ENCODE data around the gene CEP20. TPM values are rescaled to one million over a fixed set of nuclear protein-coding genes. Genes with fewer than 3 reads are reported as not detected.
"Not testable (repeated sequence)": the region's sequence is repeated elsewhere in the genome, so short reads cannot be mapped to it uniquely, and the experiment has no call there.

Gene CEP20
- polyA plus RNA-seq, 5 donors = 32.7 to 46.3 (median 41.4) TPM

DNA sequence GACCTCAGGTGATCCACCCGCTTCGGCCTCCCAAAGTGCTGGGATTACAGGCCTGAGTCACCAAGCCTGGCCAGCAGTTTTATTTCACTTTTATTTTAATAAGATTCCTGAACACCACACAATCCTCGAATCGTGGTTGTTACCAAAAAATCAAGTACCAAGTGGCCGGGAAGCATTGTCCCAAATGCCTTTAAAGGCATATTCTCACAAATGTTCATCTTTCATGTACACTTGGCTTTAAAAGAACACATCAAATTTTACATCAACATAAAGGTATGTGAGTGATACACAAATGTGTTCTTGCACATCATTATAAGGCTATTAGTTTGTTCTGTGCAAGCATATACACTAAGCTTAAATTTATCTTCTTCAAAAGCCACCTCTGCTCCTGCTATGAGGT lies 23.5 kb downstream of the CEP20 start:
- no peak for DNase-seq

DNA sequence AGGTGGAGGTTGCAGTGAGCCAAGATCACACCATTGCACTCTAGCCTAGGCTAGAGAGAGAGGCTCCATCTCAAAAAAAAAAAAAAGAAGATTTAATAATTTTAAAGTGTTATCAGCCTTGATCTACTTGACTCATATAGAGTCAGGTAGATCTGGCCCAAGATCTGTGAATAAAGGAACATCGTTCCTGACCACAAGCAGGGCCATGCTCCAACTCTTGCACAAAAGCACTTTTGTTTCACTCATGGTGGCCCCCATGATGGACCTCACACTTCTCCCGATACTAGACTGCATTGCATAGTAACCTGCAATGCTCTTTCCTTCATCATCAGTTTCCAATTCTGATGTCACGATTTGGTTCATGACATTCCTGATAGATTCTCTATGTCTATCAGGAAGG lies 26.4 kb downstream of the CEP20 start:
- no peak for DNase-seq

GRCh38 chr16:15858921-15859668 lies 29.3 kb downstream of the CEP20 start:
- DNase-seq = no peak

DNA sequence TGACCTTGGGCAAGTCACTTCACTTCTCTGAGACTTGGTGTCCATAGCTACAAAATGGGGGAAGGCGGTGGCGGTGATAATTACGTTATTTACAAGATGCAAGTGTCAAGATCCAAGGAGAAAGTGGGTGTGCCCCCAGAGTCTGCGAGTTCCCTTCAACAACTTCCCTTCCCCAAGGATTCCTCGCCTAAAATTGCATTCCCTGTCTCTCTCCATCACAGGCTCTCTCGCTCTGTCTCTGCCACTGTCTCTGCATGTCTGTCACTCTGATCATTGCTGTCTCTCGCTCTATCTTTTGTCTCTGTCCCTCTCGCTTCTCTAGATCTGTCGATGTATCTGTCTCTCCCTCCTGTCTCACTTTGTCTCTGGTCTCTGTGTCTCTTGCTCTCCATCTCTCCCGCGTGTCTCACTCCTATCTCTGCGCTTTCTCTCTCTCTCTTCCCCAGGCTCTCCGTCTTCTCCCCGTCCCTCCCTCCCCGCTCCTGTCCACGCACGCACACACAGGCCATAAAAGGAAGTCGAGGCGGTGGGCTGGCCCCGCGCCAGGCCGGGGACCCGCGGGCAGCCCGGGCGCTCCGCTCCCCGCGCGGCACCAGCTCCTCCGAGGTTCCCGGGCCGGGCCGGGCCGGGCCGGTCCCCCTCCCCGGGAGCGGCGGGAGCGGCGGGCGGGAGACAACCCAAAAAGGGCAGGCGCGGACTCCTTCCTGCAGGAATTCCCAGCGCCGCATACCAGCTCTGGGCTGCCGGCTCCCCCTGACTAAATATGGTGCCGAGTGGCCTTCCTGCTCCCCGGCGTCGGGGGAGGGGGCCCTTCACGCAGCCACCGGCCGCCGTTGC lies 30.5 kb downstream of the CEP20 start:
- peak in 1 of 2 donors; percentile 29 for DNase-seq

- no peak for DNase-seq
Observed at GRCh38 chr16:15856901-15857698, 31.3 kb downstream of the CEP20 start, which contains the start of gene MYH11. Gene MYH11 (minus strand): TSS chr16:15857028. CDS start chr16:15838252, 18,776 bp downstream.

DNA sequence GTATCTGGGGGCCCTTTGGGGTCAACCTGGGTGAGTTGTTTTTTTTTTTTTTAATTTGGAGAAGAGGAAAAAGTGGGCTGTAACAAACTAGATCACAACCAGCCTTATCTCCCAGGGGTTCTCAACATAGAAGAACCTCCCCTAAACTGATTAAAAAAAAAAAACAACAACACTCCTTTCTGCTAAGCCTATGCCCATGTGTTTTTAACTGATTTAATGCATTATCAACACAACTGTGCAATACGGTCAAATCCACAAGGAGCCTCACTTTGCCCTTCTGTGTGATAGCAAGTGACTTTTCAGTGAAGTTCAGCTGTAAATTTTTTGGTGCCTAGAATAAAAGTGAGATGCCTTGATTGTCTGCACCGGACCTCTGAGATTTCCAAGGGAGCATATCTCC lies 32.2 kb downstream of the CEP20 start:
- DNase-seq = no peak

DNA sequence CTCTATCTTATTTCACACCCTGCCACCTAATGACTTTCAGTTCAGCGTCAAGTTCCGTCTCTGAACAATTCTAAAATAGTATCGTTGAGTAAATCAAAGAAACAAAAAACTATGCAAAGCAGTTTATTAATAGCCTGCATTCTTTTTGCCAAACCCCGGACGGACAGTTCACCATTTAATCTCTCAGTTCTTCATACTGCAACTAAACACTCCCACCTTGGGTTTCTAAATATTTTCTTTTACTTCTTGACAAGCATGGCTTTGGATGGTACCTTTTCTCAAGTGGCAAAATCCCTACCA lies 32.7 kb downstream of the CEP20 start:
- DNase-seq = no peak

DNA sequence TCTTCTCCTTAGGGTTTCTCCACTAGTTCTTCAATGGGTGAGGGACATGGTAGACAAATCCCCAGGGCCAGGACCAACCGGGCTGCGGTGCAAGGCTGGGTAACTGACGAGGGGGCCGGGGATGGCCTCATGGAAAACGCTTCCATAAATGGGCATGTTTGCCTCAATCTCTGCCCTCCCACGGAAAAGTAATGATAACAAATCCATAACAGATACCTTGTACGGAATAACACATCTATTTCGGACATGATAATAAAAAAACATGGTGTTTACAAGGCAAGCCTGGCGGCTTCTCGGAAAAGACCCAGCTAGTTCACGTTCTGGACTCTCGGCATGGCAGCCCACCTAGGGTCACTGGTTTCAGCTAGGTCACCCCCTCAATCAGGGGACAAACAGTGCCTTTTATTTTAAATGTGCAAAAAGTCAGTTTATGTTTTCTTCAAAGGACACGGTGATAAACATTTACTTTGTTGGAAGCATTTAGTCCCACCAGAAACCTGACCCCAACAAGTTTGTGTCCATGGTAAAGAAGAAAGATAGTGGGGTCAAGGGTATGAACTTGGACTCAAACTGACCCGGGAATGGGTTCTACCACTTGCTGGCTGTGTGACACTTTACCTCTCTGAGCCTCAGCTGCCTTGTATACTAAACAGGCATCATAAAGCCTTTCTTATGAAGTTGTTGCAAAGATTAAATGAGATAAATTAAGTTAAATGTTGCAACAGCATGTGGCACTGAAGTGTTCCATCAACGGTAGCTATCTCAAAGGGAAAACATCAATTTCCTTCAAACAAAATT lies 33.3 kb downstream of the CEP20 start:
- no peak for DNase-seq

DNA sequence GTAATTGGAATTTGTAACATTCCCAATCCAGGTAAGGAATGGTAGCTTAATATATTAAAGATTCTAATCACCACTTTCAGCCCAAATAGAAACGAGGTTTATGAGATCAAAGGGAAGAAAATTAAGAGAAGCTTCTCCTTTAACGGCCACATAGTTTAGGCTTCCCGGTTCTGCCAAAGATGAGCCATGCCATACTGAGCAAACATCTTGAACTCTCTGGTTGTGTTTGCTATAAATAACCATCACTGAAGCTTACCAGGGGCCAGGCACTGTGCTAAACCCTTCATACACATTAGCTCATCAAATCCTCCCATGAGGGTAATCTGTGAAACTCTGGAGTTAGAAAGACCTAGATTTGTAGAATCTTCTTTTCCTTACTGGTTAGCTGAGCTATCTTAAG lies 34.3 kb downstream of the CEP20 start:
- no peak for DNase-seq

DNA sequence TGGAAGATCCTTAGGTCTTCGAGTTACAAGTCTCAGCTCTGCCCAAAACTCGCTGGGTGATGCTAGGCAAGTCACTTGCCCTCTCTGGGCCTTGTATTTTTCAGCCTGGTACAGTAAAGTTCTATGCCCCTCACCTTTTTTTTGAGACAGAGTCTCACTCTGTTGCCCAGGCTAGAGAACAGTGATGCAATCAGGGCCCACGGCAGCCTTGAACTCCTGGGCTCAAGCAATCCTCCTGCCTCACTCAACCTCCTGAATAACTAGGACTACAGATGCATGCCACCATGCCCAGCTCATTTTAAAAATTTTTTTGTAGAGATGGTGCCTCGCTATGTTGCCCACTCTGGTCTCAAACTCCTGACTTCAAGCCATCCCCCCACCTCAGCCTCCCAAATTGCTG lies 35.4 kb downstream of the CEP20 start:
- DNase-seq = no peak

DNA sequence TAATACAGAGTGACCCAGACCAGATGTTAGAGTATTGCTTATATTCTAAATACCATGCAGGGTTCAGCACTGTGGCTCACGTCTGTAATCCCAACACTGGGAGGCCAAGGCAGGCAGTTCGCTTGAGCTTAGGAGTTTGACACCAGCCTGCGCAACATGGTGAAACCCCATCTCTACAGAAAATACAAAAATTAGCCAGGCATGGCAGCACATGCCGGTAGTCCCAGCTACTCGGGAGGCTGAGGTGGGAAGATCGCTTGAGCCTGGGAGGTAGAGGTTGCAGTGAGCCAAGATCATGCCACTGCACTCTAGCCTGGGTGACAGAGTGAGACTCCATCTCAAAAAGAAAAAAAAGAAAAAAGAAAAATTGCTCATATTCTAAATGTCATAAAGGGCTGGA lies 37.8 kb downstream of the CEP20 start:
- not testable (repeated sequence) for DNase-seq

DNA sequence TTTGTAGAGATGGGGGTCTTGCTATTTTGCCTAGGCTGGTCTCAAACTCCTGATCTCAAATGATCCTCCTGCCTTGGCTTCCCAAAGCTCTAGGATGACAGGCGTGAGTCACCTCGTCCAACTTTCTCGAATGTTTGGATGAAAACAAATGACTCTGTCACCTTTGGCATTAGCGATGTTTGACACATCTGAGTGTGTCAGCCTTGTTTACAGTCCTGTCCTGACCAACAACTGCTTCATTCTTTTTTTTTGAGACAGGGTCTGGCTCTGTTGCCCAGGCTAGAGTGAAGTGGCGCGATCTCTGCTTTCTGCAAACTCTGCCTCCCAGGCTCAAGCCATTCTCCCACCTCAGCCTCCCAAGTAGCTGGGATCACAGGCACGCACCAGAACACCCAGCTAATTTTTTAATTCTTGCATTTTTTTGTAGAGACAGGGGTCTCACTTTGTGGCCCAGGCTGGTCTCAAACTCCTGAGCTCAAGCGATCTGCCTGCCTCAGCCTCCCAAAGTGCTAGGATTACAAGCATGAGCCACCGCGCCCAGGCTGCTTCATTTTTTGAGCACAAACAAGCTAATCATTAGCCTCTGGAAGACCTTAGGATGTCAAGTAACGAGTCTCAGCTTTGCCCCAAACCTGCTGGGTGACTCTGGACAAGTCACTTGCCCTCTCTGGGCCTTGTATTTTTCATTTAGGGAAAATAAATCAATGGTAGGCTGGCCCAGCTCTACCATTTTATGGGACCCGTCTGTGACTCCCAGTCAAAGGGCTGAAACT lies 39.0 kb downstream of the CEP20 start:
- DNase-seq = no peak

- peak; percentile 56 to 68 for DNase-seq
Observed at GRCh38 chr16:15847611-15848175, 40.7 kb downstream of the CEP20 start.

DNA sequence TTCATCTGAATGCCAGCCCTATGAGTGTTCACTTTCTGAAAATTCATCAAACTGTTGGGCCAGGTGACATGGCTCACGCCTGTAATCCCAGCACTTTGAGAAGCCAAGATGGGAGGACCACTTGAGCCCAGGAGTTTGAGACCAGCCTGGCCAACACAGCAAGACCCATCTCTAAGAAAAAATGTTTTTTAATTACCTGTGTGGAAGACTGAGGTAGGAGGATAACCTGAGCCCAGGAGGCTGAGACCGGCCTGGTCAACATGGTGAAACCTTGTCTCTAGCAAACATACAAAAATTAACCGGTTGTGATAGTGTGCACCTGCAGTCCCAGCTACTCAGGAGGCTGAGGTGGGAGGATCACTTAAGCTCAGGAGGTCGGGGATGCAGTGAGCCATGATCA lies 41.9 kb downstream of the CEP20 start:
- no peak for DNase-seq

DNA sequence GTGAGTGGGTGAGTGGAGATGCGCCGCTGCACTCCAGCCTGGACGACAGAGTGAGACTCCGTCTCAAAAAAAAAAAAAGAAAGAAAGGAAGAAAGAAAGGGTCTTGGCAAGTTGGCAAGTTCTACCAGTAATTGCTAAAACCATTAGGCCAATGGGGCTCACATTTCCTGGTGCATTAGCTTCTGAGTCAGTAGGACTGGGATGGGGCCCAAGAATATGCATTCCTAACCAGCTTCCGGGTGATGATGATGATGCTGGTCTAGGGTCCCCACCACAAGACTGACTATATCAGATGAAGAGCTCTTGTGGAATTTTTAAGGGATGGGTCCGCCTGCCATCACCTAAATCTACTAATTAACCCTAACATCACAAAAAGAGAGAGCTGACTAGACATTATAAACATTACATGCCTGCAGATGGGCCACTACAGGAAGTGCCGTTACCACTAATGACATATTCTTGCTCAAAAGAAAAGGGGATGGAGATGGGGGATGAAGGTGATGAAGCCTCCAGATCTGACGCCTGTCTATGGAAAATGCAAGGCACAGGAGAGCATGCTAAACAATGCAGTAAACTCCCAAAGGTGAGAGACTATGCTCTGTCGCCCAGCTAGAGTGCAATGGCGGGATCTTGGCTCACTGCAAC lies 44.6 kb downstream of the CEP20 start:
- DNase-seq = no peak

DNA sequence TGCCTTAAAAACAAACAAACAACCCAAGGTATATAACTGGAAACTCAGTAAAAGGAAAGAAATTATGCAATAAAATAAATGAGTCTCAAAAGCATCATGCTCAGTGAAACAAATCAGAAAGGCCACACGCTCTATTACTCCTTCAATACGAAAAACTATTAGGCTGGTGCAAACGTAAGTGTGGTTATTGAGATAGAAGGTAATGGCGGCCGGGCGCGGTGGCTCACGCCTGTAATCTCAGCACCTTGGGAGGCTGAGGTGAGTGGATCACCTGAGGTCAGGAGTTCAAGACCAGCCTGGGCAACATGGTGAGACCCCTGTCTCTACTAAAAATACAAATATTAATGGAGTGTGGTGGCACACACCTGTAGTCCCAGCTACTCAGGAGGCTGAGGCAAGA lies 49.2 kb downstream of the CEP20 start:
- not testable (repeated sequence) for DNase-seq

DNA sequence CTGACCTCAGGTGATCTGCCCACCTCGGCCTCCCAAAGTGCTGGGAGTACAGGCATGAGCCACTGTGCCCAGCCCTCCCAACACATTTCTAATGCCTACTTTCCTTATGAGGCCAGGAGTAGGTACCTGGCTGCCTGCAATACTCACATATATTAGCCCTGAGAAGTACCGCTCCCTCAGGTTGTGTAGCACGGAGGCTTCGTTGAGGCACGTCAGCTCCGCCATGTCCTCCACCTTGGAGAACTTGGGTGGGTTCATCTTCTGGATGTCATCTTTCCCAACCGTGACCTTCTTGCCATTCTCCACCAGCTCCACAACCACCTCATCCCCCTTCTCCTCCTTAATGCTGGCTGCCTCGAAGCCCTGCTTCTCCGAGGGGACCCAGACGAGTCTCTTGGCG lies 50.6 kb downstream of the CEP20 start:
- no peak for DNase-seq

GRCh38 chr16:15836965-15837611 lies 51.3 kb downstream of the CEP20 start:
- no peak for DNase-seq

DNA sequence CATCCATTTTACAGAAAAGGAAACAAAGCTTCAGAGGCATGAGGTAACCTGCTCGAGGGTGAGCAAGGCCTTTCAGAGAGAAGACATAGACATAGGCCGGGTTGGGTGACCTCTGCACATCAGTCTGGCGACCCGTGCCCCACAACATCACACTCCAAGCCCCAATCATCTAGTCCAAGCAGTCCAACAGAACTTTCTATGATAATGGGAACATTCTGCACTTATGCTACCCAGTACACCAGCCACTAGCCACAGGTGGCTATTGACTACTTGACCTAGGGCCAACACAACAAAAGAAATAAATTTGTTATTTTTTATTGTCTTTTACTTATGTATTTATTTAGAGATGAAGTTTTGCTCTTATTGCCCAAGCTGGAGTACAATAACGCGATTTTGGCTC lies 52.3 kb downstream of the CEP20 start:
- no peak for DNase-seq

Data from right lung (tissue), 5 donors.